DMS114 treated with DMSO at 0.1 percent for 48 hours (cell line): ENCODE measurements around the gene DAND5.

Experiments
- DNase-seq: peaks from one replicate; lab custom pipeline; 2025; ENCODE audit not compliant: unreplicated experiment; lab: John Stamatoyannopoulos, UW

The DAND5 gene

GRCh38 chr19:13008926-13009787, 39.8 kb downstream of the DAND5 start:
- no peak for DNase-seq

- no peak for DNase-seq
These were observed 40.9 kb downstream of the DAND5 start for GRCh38 chr19:13010038-13010991.

- no peak for DNase-seq
These were observed 41.7 kb downstream of the DAND5 start for GRCh38 chr19:13010992-13011652.

GRCh38 chr19:13011653-13012389, 42.4 kb downstream of the DAND5 start:
- no peak for DNase-seq

- DNase-seq, result no peak
These were observed 43.0 kb downstream of the DAND5 start for GRCh38 chr19:13012390-13012689.

GRCh38 chr19:13012690-13013608, 43.6 kb downstream of the DAND5 start:
- no peak for DNase-seq

GRCh38 chr19:13013649-13014048, 44.3 kb downstream of the DAND5 start:
- DNase-seq, result no peak

GRCh38 chr19:13014101-13014920, 44.9 kb downstream of the DAND5 start:
- DNase-seq, result no peak

GRCh38 chr19:13014921-13015280, 45.5 kb downstream of the DAND5 start:
- no peak for DNase-seq

- DNase-seq, result no peak
These were observed 46.2 kb downstream of the DAND5 start for GRCh38 chr19:13015361-13016223.

GRCh38 chr19:13016245-13016627, 46.9 kb downstream of the DAND5 start:
- DNase-seq, result no peak

- no peak for DNase-seq
These were observed 47.4 kb downstream of the DAND5 start for GRCh38 chr19:13016628-13017305.

- no peak for DNase-seq
These were observed 48.1 kb downstream of the DAND5 start for GRCh38 chr19:13017306-13018034.

- no peak for DNase-seq
These were observed 48.9 kb downstream of the DAND5 start for GRCh38 chr19:13018035-13018914.

- no peak for DNase-seq
These were observed 50.0 kb downstream of the DAND5 start for GRCh38 chr19:13019332-13019731.

- DNase-seq, result no peak
These were observed 50.6 kb downstream of the DAND5 start for GRCh38 chr19:13020002-13020414.
